ENCODE data around the gene AKT2. TPM values are rescaled to one million over a fixed set of nuclear protein-coding genes. Genes with fewer than 3 reads are reported as not detected.

AKT2 gene
- total RNA-seq, 2 donors from 2014 or later, result 190 to 208 TPM

DNA sequence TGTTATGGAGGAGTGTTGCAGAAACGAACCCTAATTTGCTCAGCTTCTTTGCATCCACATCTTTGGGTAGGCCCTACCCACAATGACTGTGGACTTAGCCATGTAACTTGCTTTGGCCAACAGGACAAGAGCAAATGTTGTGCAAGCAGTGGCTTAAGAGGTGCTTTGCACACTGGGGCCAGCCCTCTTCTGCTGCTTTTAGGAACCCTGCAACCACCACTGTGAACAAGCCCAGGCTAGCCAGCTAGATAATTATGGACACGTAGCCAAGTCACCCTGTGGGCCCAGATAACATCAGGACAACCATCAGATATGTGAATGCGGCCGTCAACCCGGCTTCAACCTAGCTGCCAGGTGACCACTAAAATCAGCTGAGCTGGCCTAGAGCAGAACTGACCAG is 45.9 kb upstream of the AKT2 start:
- H3K4me3 ChIP-seq (ENCODE audit: low read length), result no peak overlapping the region
- H3K9me3 Mint-ChIP-seq, result no peaks in the 10 kb centered on the region
- H3K9ac ChIP-seq (ENCODE audit: extremely low read depth, low read length, poor library complexity, severe bottlenecking), result no peak overlapping the region
- H3K9me3 ChIP-seq (ENCODE audit: control insufficient read depth, low read length), result no peaks in the 10 kb centered on the region
- no peaks in the 10 kb centered on the region for H3K4me1 ChIP-seq (ENCODE audit: control insufficient read depth, insufficient read depth, low read length)
- H3K4me1 Mint-ChIP-seq, result no peaks in the 10 kb centered on the region
- TF ChIP-seq, protein P1, sequence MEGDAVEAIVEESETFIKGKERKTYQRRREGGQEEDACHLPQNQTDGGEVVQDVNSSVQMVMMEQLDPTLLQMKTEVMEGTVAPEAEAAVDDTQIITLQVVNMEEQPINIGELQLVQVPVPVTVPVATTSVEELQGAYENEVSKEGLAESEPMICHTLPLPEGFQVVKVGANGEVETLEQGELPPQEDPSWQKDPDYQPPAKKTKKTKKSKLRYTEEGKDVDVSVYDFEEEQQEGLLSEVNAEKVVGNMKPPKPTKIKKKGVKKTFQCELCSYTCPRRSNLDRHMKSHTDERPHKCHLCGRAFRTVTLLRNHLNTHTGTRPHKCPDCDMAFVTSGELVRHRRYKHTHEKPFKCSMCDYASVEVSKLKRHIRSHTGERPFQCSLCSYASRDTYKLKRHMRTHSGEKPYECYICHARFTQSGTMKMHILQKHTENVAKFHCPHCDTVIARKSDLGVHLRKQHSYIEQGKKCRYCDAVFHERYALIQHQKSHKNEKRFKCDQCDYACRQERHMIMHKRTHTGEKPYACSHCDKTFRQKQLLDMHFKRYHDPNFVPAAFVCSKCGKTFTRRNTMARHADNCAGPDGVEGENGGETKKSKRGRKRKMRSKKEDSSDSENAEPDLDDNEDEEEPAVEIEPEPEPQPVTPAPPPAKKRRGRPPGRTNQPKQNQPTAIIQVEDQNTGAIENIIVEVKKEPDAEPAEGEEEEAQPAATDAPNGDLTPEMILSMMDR (conservative IDR thresholded peaks at IDR 0.05), result no peak
- H3K4me3 Mint-ChIP-seq, result no peak overlapping the region
- H3K36me3 Mint-ChIP-seq (ENCODE audit: low read depth), result peaks cover 65% of the 10 kb centered on the region
- no peaks in the 10 kb centered on the region for H3K27me3 ChIP-seq (ENCODE audit: control insufficient read depth, insufficient read depth, low read length, poor library complexity, severe bottlenecking)
- H3K27me3 Mint-ChIP-seq (ENCODE audit: insufficient read depth), result no peaks in the 10 kb centered on the region
- no peak overlapping the region for H3K27ac Mint-ChIP-seq
- DNase-seq, result no peak
- H3K27ac ChIP-seq (ENCODE audit: low read depth, low read length), result no peak overlapping the region
- H3K36me3 ChIP-seq (ENCODE audit: control insufficient read depth, insufficient read depth, low read length), result peaks cover 69% of the 10 kb centered on the region
- 96 to 97% methylated on average over 5 of the region's 5 CpGs for WGBS, 2 experiments (ENCODE audit: insufficient coverage in 1 of 2, insufficient read length in 1 of 2)

DNA sequence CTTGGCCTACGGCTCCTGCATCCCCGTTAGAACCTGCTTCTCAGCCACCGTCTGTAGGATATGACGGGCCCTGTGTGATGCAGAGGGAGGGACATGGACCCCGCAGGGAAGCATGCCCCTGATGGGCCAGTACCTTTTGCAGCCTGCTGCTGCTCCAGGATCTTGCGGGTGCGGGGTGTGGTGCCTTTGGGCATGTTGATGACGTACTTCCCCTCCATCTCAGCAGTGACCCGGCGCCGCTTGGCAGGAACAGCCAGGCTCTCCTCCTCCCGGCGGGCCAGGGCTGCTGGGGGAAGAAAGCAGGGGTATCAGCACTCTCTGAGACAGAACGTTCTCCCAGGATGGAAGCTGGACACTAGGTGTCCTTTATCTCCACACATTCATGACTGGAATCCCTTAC is 41.1 kb upstream of the AKT2 start:
- TF ChIP-seq, protein P1 (conservative IDR thresholded peaks at IDR 0.05), result no peak
- H3K4me3 Mint-ChIP-seq, result no peak overlapping the region
- H3K27me3 ChIP-seq (ENCODE audit: control insufficient read depth, insufficient read depth, low read length, poor library complexity, severe bottlenecking), result no peaks in the 10 kb centered on the region
- no peak overlapping the region for H3K27ac ChIP-seq (ENCODE audit: low read depth, low read length)
- peaks cover 70% of the 10 kb centered on the region for H3K36me3 Mint-ChIP-seq (ENCODE audit: low read depth)
- peaks cover 59% of the 10 kb centered on the region for H3K36me3 ChIP-seq (ENCODE audit: control insufficient read depth, insufficient read depth, low read length)
- no peaks in the 10 kb centered on the region for H3K4me1 Mint-ChIP-seq
- H3K27me3 Mint-ChIP-seq (ENCODE audit: insufficient read depth), result no peaks in the 10 kb centered on the region
- no peak for DNase-seq
- H3K9ac ChIP-seq (ENCODE audit: extremely low read depth, low read length, poor library complexity, severe bottlenecking), result no peak overlapping the region
- 91 to 92% methylated on average over 11 to 14 of the region's 14 CpGs for WGBS, 2 experiments (ENCODE audit: insufficient coverage in 1 of 2, insufficient read length in 1 of 2)
- H3K9me3 ChIP-seq (ENCODE audit: control insufficient read depth, low read length), result no peaks in the 10 kb centered on the region
- H3K4me3 ChIP-seq (ENCODE audit: low read length), result no peak overlapping the region
- no peak overlapping the region for H3K27ac Mint-ChIP-seq
- no peaks in the 10 kb centered on the region for H3K4me1 ChIP-seq (ENCODE audit: control insufficient read depth, insufficient read depth, low read length)
- H3K9me3 Mint-ChIP-seq, result no peaks in the 10 kb centered on the region

GRCh38 chr19:40323705-40324104 is 38.6 kb upstream of the AKT2 start:
- peaks cover 66% of the 10 kb centered on the region for H3K36me3 Mint-ChIP-seq (ENCODE audit: low read depth)
- H3K27me3 Mint-ChIP-seq (ENCODE audit: insufficient read depth), result no peaks in the 10 kb centered on the region
- no peaks in the 10 kb centered on the region for H3K9me3 ChIP-seq (ENCODE audit: control insufficient read depth, low read length)
- H3K27me3 ChIP-seq (ENCODE audit: control insufficient read depth, insufficient read depth, low read length, poor library complexity, severe bottlenecking), result no peaks in the 10 kb centered on the region
- no peak overlapping the region for H3K27ac Mint-ChIP-seq
- no peak for DNase-seq
- WGBS, 2 experiments (ENCODE audit: insufficient coverage in 1 of 2, insufficient read length in 1 of 2), result 78 to 99% methylated on average over 1 to 13 of the region's 13 CpGs
- H3K4me3 Mint-ChIP-seq, result no peak overlapping the region
- TF ChIP-seq, protein P1 (conservative IDR thresholded peaks at IDR 0.05), result no peak
- H3K36me3 ChIP-seq (ENCODE audit: control insufficient read depth, insufficient read depth, low read length), result peaks cover 47% of the 10 kb centered on the region
- no peak overlapping the region for H3K27ac ChIP-seq (ENCODE audit: low read depth, low read length)
- H3K4me1 ChIP-seq (ENCODE audit: control insufficient read depth, insufficient read depth, low read length), result no peaks in the 10 kb centered on the region
- H3K4me3 ChIP-seq (ENCODE audit: low read length), result no peak overlapping the region
- H3K4me1 Mint-ChIP-seq, result no peaks in the 10 kb centered on the region
- no peak overlapping the region for H3K9ac ChIP-seq (ENCODE audit: extremely low read depth, low read length, poor library complexity, severe bottlenecking)
- no peaks in the 10 kb centered on the region for H3K9me3 Mint-ChIP-seq
